ENCODE measurements around the gene DLG2.
"Not testable (repeated sequence)": the region's sequence is repeated elsewhere in the genome, so short reads cannot be mapped to it uniquely, and the experiment has no call there.

Gene DLG2

DNA sequence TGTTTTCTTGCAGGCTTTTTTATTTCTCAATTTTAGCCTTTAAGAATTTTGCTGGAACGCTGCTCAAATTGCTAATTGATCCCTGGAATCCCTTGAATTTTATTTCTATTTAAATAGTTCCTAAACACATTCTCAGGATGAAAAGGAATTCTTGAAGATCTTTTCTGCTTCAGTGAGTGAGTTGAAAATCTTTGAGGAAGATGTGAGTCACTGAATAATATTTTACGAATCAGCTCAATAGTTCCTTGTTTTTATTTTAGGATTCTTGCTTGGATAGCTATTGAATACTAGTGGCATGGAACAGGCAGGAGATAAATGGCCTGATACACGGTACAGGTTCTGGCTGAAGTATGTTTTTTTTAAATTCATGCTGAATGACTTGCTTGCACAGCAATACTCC lies 2146.3 kb downstream of the DLG2 start:
- Histone ChIP-seq H3K4me3 (no peak overlapping the region), H3K27ac (no peak overlapping the region)

DNA sequence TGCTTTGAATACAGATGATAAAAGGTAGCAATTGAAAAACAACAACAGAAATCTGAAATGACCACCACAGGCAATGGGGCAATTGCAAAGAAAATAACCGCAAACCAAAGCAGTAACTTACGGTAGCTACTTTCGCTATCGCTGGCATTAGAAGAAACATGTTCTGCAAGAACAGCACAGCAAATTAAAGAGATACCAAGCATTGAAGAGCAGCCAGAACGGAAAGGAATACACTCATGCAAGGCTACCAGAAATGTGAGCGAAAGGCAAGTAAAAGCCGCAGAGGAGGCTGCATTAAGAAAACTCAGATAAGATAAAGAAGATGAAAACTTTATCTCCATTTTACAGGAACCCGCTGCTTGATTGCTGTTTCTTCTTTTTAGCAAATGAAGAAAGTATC lies 2146.9 kb downstream of the DLG2 start:
- no peak overlapping the region for H3K4me3 ChIP-seq
- H3K27ac ChIP-seq, result no peak overlapping the region

DNA sequence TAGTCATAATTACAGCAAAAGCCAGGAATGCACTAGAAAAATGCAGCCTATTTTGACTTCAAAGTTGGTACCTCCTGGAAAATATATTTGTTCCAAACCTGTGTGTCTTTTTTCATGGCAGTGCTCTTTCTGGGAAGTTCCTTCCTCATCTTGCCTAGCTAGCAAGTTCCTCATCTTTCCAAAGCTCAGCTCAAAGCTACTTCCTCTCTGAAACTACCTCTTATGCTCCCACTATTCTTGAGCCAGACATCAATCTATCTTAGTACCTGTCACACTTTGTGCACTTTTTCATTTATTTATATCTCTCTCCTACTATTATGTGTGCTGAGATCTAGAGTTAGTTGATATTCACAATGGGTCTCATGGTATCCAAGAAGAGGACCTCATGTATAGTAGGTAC lies 2149.4 kb downstream of the DLG2 start:
- H3K27ac ChIP-seq, result no peak overlapping the region
- H3K4me3 ChIP-seq, result no peak overlapping the region

DNA sequence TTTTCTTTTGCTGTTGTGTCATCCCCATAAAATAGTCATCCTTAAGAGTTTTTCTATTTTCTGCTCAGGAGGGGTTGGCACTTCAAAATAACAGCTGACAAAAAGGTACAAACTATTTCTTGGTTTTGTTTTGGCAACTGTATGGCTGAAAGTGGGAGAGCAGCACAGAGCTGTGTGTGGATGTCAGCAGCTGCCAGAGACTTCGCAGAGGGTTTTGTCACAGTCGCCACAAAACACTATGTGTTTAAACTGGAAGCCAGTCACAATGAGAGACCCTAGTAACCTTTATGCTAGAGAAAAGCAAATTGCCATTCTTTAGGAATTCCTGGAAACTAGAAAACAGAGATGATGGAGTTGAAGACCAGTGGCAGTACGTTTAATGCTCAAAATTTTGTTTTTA lies 2151.4 kb downstream of the DLG2 start:
- Histone ChIP-seq H3K4me3 (no peak overlapping the region), H3K27ac (no peak overlapping the region)

DNA sequence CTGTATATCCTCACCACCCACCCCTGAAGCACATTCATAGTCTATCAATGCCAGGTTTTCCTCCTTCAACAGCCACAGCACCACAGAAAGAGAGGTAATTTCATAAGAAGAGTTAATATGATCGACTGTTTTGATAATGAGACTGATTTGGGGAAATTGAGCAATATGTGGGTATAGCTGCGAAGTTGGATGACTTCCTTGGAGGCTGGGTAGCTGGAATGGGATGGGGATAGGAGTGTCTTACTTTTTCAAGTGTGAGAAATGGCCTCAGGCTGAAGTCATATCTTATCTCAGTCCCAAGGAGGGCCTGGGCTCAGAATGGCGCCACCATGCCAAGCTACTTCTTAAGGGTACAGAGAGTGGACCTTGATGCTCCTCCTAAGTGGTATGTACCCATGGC lies 2153.4 kb downstream of the DLG2 start:
- Histone ChIP-seq H3K4me3 (no peak overlapping the region), H3K27ac (no peak overlapping the region)

DNA sequence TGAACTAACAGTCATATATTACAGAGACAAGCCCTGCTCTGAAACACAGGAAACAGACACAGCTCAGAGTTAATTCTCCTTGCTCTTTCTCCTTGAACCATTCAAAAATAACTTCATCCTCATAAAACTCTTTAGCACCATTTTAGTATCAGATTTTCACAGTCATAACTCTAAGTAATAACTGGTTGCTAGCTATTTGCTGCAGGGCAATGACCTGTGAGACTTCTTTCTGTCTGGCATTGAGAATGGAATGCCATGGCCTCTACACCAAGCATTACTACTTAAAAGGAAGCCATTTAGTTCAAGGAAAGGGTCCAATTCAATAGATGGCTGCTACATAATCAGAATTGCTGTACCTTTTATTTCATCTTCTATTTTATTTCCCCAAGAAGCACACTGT lies 2154.3 kb downstream of the DLG2 start:
- Histone ChIP-seq H3K27ac (no peak overlapping the region), H3K4me3 (no peak overlapping the region)

DNA sequence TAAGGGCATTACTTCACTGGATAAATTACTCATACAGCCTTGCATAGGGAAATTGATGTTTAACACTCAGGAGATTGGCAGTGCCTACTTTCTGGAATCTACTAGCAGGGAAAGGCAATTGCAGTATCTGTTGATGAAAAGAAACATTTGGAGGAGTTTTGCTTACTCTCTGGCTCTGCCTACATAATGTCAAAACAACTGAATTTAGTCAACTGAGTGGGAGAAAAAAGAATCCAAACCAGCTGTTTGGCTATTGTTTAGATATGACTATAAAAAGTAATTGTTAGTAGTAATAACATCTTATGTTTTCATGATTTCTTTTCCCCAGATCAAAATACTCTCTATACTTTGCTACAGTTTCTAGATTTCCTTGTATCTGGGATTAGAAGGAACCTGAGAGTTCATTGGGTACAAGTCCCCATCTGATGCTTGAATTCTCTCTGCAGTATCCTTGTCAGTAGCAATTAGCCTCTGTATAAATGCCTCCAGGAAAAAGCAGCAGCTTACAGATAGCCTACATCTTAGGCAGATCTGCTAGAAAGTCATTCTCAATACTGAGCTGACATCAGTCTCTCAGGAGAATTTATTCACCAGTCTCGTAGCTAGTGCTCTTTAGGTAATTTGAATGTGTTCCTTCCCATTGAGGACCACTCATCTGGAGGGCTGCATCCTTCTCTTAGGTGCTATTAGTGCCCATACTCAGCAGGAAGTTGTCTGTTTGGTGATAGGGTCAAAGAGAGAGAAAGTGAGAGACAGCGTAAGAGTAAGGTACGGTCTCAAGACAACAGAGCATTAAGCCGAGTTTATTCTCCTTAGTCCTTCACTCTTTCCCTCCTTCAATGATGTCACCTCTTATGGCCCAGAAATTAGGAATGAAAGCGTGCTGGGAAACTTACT lies 2155.1 kb downstream of the DLG2 start:
- no peak overlapping the region for H3K4me3 ChIP-seq
- H3K27ac ChIP-seq, result no peak overlapping the region

DNA sequence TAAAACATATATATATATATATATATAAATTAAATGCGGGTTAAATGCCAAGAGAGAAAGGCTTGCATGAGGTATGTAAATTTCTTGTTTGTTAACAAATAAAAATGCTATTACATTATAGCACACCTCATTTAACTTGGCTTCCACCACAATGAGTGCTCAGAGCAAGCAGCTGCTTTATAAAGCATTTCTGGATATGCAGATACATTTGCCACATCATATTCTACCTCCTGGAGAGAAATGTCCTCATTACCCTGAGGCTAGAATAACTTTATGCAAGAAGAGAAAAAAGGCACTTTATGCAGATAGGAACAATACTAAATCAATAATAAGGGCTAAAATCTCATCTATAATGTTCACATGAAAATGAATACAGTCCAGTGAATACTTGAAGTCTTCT lies 2159.3 kb downstream of the DLG2 start:
- H3K4me3 ChIP-seq, result no peak overlapping the region

DNA sequence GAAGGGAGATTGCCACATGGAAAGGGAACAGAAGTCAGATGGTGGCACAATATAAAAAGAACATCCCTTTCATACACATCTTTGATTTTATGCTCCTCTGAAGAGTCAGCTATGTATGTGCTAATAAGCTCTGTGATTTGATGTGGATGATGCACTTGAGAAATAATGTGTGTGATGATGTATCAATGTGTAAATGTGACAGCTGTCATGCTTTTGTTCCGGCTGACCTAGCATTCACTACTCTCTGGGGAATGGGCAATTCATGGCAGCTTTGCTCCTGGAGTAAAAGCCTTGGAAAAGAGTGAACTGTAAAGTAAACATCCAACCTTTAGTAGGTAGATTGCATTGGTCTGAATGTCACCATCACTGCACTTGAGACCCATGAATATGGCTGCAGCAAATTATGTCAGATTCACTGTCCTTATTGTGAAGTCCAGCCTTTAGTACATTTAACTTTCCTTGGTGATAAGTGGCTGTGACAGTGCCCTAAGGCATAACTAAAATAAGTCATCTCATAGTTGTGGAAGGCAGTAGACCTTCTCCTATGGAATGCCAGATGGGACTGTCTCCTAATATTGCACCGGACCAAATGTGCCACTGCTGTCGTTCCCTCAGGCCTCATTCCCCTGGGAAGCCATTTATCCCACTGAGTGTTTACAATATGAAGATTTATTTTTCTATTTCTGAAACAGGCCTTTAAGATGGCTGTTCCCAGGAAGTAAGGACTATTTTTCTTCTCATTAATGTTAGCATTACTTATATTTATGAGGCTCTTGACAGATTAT lies 2162.8 kb downstream of the DLG2 start:
- Histone ChIP-seq H3K4me3 (no peak overlapping the region), H3K27ac (no peak overlapping the region)

More for the DNA sequence above, 2159.3 kb downstream of the DLG2 start:
- no peak overlapping the region for H3K27ac ChIP-seq

DNA sequence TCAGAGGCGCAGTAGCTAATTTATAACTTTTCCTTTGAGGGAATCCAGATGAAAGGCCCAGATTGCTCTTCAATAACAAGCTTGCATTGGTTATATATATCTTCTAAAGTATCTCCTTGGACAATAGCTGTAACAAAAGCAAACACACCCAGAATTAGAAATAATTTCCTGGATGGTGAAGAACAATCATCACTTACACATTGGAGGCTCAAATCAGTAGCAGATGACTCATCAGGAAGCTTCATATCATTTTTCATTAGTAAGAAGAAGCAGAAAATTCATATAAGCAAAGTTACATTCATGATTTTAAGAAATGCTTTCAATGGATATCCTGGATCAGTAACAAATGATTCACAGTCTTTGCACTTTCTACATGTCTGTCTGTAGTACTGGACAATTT lies 2167.3 kb downstream of the DLG2 start:
- H3K4me3 ChIP-seq, result no peak overlapping the region
- H3K27ac ChIP-seq, result no peak overlapping the region

DNA sequence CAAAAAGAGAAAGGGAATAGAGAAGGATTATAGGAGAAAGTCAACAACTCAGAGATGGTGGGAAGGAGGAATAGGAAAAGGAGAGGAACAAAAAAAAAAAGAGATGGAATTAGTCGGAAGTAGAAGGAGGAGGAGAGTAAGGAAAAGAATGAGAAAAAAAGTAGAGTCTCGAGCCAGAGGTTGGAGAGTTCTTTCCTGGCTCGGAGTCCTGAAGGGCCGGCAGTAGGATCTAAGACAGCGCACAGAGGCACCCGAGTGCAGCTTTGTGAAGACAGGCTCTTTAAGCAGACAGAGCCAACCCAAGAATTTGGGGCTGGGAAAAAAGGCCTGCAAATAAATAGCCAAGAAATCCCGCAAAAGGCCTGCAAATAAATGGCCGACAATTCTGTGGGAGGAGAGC lies 2170.6 kb downstream of the DLG2 start:
- H3K4me3 ChIP-seq, result no peak overlapping the region
- no peak overlapping the region for H3K27ac ChIP-seq

DNA sequence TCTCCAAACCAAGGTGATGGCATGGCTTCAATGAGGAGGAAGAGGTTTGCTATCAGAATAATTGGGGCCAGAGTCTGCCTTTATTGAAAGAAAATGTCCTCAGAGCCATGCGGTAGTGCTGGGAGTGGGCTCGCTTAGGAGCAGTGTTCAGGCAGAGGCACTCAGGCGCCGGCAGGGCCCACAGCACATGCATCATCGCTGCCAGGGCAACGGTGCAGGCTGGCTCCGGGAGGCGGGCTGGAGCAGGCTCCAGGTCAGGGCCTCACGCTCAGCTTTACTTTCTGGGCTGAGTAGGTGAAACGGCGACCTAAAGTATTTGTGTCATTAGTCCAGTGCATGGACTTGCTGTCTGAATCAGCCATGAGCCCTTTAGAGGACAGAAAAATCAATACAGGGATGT lies 2171.1 kb downstream of the DLG2 start:
- no peak overlapping the region for H3K4me3 ChIP-seq
- no peak overlapping the region for H3K27ac ChIP-seq

DNA sequence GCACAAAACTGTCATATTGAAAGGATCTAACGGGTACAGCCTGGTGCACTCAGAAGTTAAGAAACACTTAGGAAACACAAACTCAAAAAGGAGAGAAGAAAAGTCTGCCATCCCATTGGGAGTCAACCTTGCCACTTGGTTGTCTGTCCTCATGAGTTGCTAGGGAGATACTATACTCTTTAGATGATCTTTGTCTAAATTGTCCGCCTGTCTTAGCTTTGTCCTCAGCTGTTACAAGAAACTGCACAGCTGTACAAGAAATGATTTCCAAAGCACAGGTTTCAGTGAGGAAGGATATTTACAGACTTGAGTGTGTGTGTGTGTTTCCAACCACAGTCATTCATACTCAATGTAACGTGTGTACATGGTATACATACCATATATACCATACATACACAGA lies 2171.8 kb downstream of the DLG2 start:
- H3K4me3 ChIP-seq, result no peak overlapping the region
- no peak overlapping the region for H3K27ac ChIP-seq

DNA sequence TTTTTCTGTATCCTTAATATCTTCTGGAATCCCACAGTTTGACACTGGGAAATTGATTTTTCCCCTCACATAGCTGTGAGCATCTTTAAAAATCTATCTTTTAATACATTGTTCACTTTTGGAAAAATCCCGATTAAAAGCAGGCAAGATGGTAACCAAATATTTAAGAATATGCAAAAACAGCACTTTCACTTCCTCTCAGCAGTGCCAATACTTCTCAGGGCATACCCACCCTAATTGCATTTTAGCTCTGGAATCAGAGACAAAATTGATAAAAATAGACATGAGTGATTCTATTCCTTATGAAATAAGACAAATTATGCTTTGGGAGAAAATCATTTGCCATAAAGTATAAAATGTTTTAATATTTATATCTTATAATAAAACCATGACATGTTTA lies 2172.5 kb downstream of the DLG2 start:
- no peak overlapping the region for H3K27ac ChIP-seq
- H3K4me3 ChIP-seq, result no peak overlapping the region

DNA sequence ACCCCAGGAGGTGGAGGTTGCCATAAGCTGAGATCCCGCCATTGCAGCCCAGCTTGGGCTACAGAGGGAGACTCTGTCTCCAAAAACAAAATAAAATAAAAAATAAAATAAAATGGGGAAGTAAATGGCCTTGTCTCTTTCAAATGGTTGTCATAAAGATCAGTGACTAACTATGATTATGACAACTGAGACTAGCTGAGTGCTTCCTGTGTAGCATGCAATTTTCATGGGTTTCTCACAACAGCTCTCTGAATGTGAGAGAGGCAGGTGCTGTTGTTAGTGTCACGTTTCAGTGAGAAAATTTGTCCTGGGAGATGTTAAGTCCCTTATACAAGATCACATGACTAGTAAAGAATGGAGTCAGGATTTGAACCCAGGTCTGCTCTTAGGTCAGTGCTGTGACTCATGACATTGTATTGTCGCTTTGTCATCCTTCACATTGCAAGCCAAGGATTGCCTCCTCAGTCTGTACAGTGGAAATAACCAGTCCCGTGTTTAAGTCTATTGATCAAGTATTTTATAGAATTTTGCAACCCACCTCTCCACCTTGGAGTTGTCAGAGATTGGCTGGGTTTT lies 2177.7 kb downstream of the DLG2 start:
- no peak overlapping the region for H3K4me3 ChIP-seq

DNA sequence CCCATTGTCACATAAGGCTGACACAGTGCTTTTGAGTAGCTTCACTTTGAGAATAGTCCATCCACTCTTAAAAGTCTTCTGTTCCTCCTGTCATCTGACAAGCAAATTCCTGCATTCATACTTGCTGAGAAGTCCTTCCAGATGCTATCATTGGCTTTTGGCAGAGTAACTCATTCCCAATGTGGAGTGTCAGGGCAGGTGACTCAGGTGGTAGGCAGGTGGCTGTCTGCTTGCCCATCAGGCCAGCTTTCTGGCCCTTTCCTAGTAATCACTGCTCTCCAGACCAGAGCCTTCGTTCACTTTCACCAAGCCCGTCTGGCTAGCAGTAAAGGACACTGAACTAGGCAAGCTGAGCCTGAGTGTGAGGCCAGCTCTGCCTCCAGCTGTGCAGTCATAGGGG lies 2178.5 kb downstream of the DLG2 start:
- Histone ChIP-seq H3K27ac (no peak overlapping the region), H3K4me3 (no peak overlapping the region)

More for the DNA sequence above, 2177.7 kb downstream of the DLG2 start:
- H3K27ac ChIP-seq, result no peak overlapping the region

DNA sequence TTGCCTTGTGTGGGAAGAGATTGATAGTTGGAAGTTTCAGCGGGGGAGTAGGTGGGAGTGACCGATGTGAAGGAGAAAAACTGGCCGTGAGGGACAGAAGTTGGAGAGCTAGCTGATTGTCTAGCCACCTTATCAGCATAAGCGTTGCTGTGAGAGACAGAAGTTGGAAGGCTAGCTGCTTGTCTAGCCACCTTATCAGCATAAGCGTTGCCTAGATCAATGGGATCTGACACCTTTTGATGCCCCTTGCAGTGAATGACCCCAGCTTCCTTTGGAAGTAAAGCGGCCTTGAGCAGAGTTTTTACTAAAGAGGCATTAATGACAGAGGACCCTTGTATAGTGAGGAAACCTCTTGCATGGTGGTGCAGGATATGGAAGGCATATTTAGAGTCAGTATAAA lies 2183.3 kb downstream of the DLG2 start:
- not testable (repeated sequence) for H3K27ac ChIP-seq, H3K4me3 ChIP-seq

DNA sequence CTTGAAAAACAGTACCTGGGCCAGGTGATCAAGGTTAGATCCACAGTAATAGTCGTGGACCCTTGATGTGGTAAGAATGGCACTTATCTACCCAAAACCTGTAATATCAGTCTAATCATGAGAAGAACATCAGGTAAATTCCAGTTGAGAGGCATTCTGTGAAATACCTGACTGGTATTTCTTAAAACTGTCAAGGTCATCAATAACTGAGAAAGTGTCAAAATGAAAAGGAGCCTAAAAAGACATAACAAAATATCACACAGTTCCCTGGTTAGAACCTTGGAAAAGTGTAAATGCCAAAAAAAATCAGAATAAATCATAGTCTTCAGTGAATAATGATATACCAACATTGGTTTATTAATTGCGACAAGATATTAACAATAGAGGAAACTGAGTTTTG lies 2185.5 kb downstream of the DLG2 start:
- no peak overlapping the region for H3K27ac ChIP-seq
- no peak overlapping the region for H3K4me3 ChIP-seq

DNA sequence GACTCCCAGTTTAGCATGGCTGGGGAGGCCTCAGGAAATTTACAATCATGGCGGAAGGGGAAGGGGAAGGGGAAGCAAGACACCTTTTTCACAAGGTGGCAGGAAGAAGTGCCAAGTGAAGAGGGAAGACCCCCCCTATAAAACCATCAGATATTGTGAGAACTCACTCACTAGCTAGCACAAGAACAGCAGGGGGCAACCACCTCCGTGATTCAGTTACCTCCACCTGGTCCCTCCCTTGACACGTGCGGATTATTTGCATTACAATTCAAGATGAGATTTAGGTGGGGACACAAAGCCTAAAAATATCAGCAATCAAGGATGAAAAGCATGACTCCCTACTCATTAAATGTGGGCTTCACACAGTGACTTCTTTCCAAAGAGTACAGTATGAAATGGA lies 2186.0 kb downstream of the DLG2 start:
- H3K27ac ChIP-seq, result no peak overlapping the region
- H3K4me3 ChIP-seq, result no peak overlapping the region

DNA sequence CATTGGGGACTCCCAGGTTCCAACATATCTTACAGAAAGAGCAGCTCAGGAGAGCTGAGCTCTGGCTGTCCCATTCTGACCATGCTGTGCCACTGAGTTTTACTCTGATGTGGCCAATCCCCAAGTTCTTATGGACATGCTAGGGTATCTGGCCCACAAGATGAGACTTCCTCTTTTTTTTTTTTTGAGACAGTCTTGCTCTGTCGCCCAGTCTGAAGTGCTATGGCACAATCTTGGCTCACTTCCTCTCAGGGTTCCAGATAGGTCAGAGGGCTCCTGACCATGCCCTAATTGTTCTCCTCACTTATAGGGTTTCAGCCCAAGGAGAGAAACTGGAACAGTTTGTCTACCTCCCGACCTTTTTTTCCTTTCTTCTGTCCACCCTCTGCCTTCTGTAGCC lies 2188.7 kb downstream of the DLG2 start:
- H3K4me3 ChIP-seq, result no peak overlapping the region
- no peak overlapping the region for H3K27ac ChIP-seq

DNA sequence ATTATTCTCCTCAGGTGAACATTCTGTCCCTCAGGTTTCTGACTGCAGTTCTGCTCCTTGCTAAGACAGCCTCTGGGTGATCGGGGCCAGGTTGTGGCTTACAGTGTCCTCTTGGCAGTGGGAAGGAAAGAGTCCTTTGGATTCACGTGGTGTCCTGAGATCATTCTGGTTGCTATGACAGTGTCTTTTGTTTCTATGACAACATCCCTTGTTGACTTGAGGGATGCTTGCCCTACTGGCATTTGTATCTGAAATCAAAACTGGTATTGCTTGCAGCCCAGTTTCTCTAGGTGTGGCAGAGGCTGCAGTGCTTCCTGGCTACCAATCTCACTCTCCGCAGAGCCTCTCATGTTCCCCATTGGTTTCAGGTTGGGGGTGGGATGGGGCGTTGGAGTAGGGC lies 2189.2 kb downstream of the DLG2 start:
- Histone ChIP-seq H3K4me3 (no peak overlapping the region), H3K27ac (no peak overlapping the region)

Data from skin epidermis (tissue), 12 donors.